Glomerular endothelial cell (primary cell): Measurements from ENCODE around the gene IFITM5. TPM values are rescaled to one million over a fixed set of nuclear protein-coding genes. Genes with fewer than 3 reads are reported as not detected.

ENCODE experiments used
- DNase-seq: peaks from one replicate; pipeline ENCODE4 v3.0.0-alpha.2; 2011; ENCODE audit warnings: low read depth, low spot score; ENCODE audit errors: extremely low read depth
- total RNA-seq: library from RNA; depleted of rRNA; stranded (reverse); fragments of >200 nt; gene quantifications from 2 replicates; pipeline ENCODE4 v1.2.3, GENCODE V29; 2015

IFITM5 gene
- total RNA-seq, 1 donor from 2014 or later = not detected

- no peak for DNase-seq
Measured at GRCh38 chr11:285021-285893, 14.1 kb downstream of the IFITM5 start.

- no peak for DNase-seq
Measured at GRCh38 chr11:284105-285020, 15.0 kb downstream of the IFITM5 start.

GRCh38 chr11:283405-284104 lies 15.8 kb downstream of the IFITM5 start:
- DNase-seq = no peak

GRCh38 chr11:282630-283360 lies 16.5 kb downstream of the IFITM5 start:
- DNase-seq = no peak

GRCh38 chr11:282171-282570 lies 17.2 kb downstream of the IFITM5 start:
- DNase-seq = no peak

- DNase-seq = no peak
Measured at GRCh38 chr11:281486-282161, 17.7 kb downstream of the IFITM5 start.

- no peak for DNase-seq
Measured at GRCh38 chr11:280706-281485, 18.4 kb downstream of the IFITM5 start.

GRCh38 chr11:279966-280705 lies 19.2 kb downstream of the IFITM5 start:
- DNase-seq = no peak

GRCh38 chr11:279040-279965 lies 20.0 kb downstream of the IFITM5 start:
- no peak for DNase-seq

- no peak for DNase-seq
Measured at GRCh38 chr11:278001-278951, 21.1 kb downstream of the IFITM5 start, which contains the start of gene NLRP6. Gene NLRP6 (plus strand): TSS chr11:278407. CDS start chr11:278570, 163 bp downstream.

GRCh38 chr11:276219-276618 lies 23.1 kb downstream of the IFITM5 start:
- DNase-seq = no peak

- no peak for DNase-seq
Measured at GRCh38 chr11:272931-273198, 26.5 kb downstream of the IFITM5 start.

GRCh38 chr11:272195-272930 lies 27.0 kb downstream of the IFITM5 start:
- DNase-seq = no peak

- no peak for DNase-seq
Measured at GRCh38 chr11:271319-271715, 28.0 kb downstream of the IFITM5 start.

- DNase-seq = no peak
Measured at GRCh38 chr11:270451-271318, 28.6 kb downstream of the IFITM5 start.
